Gastroesophageal sphincter (tissue), 4 donors: ENCODE measurements around the gene HOXA5. TPM values are rescaled to one million over a fixed set of nuclear protein-coding genes. Genes with fewer than 3 reads are reported as not detected.

Experiments
- ATAC-seq: fragments of 150-250 bp; one replicate; pipeline ENCODE4 v1.9.1; 2016; ENCODE audit warnings: mild to moderate bottlenecking, moderate library complexity
- H3K27ac ChIP-seq, 4 donors: fragments of 200-600 bp; sonication (generic) in 3 of 4; 1 replicate in 3 of 4; 2 replicates in 1 of 4; pipeline ENCODE4 v1.5.1; 2016 to 2019
- H3K27me3 ChIP-seq: fragments of 200-600 bp; sonication (generic); one replicate; pipeline ENCODE4 v1.5.1; 2019
- H3K36me3 ChIP-seq, 2 donors: fragments of 200-600 bp; sonication (generic); one replicate each; pipeline ENCODE4 v1.5.1; 2019; ENCODE audit warnings: control low read depth in 1 of 2
- H3K4me1 ChIP-seq, 3 donors: fragments of 200-600 bp; sonication (generic); 1 replicate in 2 of 3; 2 replicates in 1 of 3; pipeline ENCODE4 v1.5.1; 2016 to 2019; ENCODE audit warnings: control low read depth in 2 of 3
- H3K4me3 ChIP-seq, 2 donors: fragments of 200-600 bp; sonication (generic); one replicate each; pipeline ENCODE4 v1.5.1; 2019; ENCODE audit warnings: mild to moderate bottlenecking in 1 of 2, moderate library complexity in 1 of 2
- H3K9me3 ChIP-seq, 3 donors: fragments of 200-600 bp; sonication (generic); one replicate each; pipeline ENCODE4 v1.5.1; 2017 to 2019; ENCODE audit warnings: control low read depth in 2 of 3
- EP300 ChIP-seq: sonication (generic); formaldehyde crosslinking; IDR thresholded peaks from one replicate; pipeline ENCODE4 v1.6.1; 2017; ENCODE audit warnings: antibody characterized with exemption, mild to moderate bottlenecking
- POLR2A ChIP-seq, 2 donors: fragments of 450-650 bp; IDR thresholded peaks; one replicate each; pipeline ENCODE4 v1.6.1; 2017; ENCODE audit warnings: antibody characterized with exemption in 2 of 2, mild to moderate bottlenecking in 2 of 2, moderate library complexity in 1 of 2
- POLR2AphosphoS5 ChIP-seq: sonication (generic); formaldehyde crosslinking; IDR thresholded peaks from one replicate; pipeline ENCODE4 v1.6.1; 2017; ENCODE audit warnings: antibody characterized with exemption
- WGBS, 2 donors: methylation state at CpG; one replicate each; pipeline ENCODE4 v1.1.5; 2018; ENCODE audit warnings: low coverage in 1 of 2; 5-methylcytosine and 5-hydroxymethylcytosine counted together
- total RNA-seq, 4 donors: library from RNA; depleted of rRNA; stranded (reverse); fragments of >200 nt; gene quantifications; one replicate each; pipeline ENCODE4 v1.1.0, GENCODE V29; 2016
- TF ChIP-seq, protein P1 (sequence below), 4 experiments: fragments of 200-600 bp in 2 of 4; fragments of 450-650 bp in 2 of 4; sonication (generic) in 1 of 4; IDR thresholded peaks; one replicate each; pipeline ENCODE4 v1.5.1; 2017 to 2019; ENCODE audit warnings: antibody characterized with exemption in 4 of 4, mild to moderate bottlenecking in 2 of 4, moderate library complexity in 2 of 4

HOXA5 gene
- total RNA-seq, 4 donors from 2014 or later: 11.0 to 34.6 (median 29.3) TPM

DNA sequence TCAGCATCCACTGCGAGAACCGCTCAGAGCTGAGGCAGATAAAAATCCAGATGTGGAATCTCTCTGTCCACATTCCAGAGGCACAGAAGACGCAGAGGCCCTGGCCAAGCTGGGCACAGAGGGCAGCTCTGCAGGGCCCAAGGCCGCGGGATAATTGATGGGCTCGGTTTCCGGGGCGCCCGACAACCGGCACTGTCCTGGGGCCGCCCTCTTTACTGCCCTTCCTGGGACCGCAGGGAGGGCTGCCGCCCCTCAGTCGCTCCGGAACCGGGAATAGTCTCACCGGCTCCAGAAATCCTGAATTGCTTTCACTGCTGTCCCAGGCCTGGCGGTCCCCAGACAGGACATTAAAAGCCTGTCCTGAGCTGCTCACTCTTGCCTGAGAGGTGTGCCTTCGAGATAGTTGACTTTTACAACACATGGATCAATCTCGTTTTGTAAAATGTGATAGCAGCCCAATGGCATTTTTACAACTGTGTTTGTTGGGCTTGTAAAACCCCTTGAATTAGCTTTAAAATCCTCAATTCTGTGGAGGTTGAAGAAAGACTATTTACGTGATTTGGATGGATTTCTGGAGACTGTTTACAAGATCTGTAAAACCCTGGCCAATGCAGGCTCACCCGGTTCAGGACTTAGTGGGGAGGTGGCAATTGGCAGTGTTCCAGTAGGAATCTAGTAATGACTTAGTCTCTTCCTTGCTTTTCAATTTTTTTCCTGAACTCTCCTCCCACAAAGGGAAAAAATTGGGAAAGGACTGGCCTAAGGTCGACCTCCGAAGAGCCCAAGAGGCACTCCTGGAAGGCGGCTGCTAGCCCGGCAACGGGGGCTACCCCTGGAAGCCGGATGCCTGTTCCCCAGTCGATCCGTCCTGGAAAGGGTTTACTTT is 5.5 kb upstream of the HOXA5 start:
- peaks cover 62% of the 10 kb centered on the region for H3K27me3 ChIP-seq
- peaks cover 0 to 48% (median 11%) of the 10 kb centered on the region in 3 donors for H3K4me1 ChIP-seq
- H3K36me3 ChIP-seq: no peaks in the 10 kb centered on the region
- peak overlapping the region in 2 of 4 donors; percentile 24 to 99 for H3K27ac ChIP-seq
- H3K4me3 ChIP-seq: peak overlapping the region in 1 of 2 donors; percentile 43
- H3K9me3 ChIP-seq: no peaks in the 10 kb centered on the region
- ATAC-seq: no peak
- WGBS, 2 donors: 66 to 73% methylated on average over 8 to 19 of the region's 30 CpGs
- TF ChIP-seq POLR2AphosphoS5 (peak; percentile 22), POLR2A (IDR thresholded peaks at IDR 0.05) (no peak), EP300 (no peak)
- TF ChIP-seq, protein P1, sequence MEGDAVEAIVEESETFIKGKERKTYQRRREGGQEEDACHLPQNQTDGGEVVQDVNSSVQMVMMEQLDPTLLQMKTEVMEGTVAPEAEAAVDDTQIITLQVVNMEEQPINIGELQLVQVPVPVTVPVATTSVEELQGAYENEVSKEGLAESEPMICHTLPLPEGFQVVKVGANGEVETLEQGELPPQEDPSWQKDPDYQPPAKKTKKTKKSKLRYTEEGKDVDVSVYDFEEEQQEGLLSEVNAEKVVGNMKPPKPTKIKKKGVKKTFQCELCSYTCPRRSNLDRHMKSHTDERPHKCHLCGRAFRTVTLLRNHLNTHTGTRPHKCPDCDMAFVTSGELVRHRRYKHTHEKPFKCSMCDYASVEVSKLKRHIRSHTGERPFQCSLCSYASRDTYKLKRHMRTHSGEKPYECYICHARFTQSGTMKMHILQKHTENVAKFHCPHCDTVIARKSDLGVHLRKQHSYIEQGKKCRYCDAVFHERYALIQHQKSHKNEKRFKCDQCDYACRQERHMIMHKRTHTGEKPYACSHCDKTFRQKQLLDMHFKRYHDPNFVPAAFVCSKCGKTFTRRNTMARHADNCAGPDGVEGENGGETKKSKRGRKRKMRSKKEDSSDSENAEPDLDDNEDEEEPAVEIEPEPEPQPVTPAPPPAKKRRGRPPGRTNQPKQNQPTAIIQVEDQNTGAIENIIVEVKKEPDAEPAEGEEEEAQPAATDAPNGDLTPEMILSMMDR (IDR thresholded peaks at IDR 0.05): no peak

DNA sequence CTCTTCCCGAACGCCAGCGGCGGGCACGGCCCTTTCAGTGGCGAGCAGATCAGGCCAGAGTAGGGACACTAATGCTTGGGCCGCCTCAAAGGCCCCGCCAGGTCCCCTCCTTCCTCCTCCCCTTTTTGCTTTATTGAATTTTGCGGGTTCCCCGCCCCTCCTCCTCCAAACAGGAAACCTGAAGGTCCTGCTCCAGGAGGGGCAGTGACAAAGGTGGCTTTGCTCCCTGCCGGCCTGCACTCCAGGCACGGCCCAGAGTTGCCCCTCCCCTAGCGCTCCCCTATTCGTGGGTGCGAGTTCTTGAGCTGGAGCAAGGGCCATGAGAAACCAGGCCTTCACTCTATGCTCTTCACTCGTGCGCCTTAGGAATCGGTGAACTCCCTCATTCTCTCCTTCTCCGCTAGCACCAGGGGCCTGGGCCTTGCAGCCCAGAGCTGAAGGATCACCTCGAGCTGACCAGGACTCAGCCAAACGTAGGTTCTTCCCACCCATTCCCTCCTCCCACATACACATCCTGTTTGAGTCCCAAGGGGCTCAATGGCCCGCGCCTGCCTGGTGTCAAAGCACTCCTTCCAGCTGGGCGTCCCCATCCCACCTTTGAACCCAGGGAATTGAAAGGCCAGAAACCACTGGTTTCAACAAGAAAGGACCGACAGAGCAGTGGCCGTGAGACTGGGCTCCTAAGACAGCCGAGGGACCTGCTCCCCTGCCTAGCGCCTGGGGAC is 4.7 kb upstream of the HOXA5 start:
- no peaks in the 10 kb centered on the region for H3K36me3 ChIP-seq
- peak overlapping the region in 3 of 4 donors; percentile 32 to 99 (median 36) for H3K27ac ChIP-seq
- H3K4me1 ChIP-seq: peaks cover 0 to 52% (median 11%) of the 10 kb centered on the region in 3 donors

DNA sequence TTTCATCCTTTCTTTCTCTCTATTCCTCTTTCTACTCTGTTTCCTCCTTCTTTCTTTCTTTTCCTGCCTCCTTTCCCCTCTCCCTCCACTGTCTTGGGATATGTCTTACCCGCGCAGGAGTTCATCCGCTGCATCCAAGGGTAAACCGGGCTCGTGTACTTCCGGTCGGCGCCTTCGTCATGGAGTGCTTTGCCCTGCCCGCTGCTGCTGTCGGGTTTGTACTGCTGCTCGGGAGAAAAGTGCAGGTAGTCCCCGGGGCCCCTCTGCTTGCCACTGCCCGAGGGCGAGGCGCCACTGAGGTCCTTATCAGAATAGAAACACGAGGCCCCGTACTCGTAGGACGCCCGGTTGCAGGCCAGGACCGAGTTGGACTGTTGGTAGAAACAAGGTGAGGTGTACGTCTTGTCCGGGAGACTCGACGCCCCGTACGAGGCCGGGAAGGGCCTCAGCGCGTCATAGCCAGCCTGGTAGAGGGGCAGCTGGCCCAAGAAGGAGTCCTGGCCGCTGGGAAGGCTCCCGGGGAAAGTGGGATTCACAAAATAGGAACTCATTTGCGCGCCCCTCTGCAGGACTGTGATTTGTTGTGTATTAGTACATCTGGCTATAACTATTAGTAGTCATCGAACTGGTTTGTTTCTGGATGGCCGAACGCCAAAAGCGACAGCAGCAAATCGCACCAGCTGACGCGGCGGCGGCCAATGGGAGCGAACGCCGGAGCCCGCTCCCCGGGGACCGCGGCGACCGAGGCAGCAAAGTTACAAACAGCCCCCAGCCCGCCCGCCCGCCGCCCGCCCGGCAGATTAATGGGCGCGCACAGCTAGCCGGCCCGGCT is 3.9 kb upstream of the HOXA5 start, which contains the start of gene HOXA6:
Gene HOXA6 (minus strand): TSS at position 576 of the 832 bp plus-strand sequence. CDS start 25 bp downstream, at position 551.
- H3K27me3 ChIP-seq: peaks cover 46% of the 10 kb centered on the region

More for the DNA sequence above, 4.7 kb upstream of the HOXA5 start:
- Histone ChIP-seq H3K27me3 (peaks cover 54% of the 10 kb centered on the region), H3K4me3 (peak overlapping the region; percentile 2 to 43), H3K9me3 (no peaks in the 10 kb centered on the region)
- TF ChIP-seq POLR2A (IDR thresholded peaks at IDR 0.05) (no peak), EP300 (no peak), POLR2AphosphoS5 (no peak)
- TF ChIP-seq, protein P1 (IDR thresholded peaks at IDR 0.05): no peak
- no peak for ATAC-seq
- WGBS, 2 donors: 67% methylated on average over 6 of the region's 28 CpGs; no CpG with 5 or more reads in 1 of the 2 donors

DNA sequence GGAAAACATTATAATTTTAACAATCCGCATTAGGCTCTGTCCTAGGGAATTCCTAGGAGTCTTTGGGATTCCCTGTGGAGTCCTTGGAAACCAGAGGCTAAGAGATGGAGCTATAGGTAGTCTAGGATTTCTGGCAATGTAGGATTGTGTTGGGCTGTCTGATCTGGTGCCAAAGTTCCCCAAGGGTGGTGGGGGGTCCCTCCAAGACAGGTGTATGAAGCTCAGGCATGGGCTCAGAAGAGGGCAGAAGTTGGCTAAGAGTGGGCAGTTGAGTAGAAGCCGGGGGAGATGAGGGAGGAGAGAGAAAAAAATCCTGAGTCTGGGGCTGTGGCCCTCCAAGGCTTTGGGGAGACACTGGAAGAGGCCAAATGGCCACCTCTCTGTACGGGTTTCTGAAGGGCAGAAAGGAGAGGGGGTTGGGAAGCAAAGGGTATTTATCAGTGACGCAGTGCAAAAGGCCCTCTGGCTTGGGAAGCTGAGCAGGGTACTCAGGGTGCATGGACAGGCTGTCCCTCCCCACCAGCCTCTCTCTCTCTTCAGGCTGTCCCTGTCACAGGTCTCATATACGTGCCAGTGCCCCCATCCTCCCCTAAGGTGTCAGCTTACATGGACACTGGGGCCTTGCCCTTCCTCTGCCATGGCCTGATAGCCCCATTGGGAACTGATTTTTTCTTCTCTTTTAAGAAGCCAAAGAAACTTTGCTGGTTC is 3.2 kb upstream of the HOXA5 start:
- Histone ChIP-seq H3K4me1 (peaks cover 0 to 40% (median 11%) of the 10 kb centered on the region in 3 donors), H3K9me3 (no peaks in the 10 kb centered on the region), H3K27ac (peak overlapping the region in 1 of 4 donors; percentile 99), H3K27me3 (peaks cover 39% of the 10 kb centered on the region), H3K4me3 (no peak overlapping the region), H3K36me3 (no peaks in the 10 kb centered on the region)
- WGBS, 2 donors: 83 to 92% methylated on average over 4 to 5 of the region's 5 CpGs
- no peak for TF ChIP-seq POLR2AphosphoS5
- ATAC-seq: no peak

More for the DNA sequence above, 3.9 kb upstream of the HOXA5 start, which contains the start of gene HOXA6:
- H3K9me3 ChIP-seq: no peaks in the 10 kb centered on the region
- peak within 1 kb of the TSS in 3 of 4 donors; percentile 32 to 99 (median 36) for H3K27ac ChIP-seq
- TF ChIP-seq POLR2AphosphoS5 (peak; percentile 46), EP300 (no peak)
- ATAC-seq: no peak
- WGBS, 2 donors: 33 to 77% methylated on average over 1 to 13 of the region's 63 CpGs
- no peaks in the 10 kb centered on the region for H3K36me3 ChIP-seq
- peak within 1 kb of the TSS; percentile 2 to 43 for H3K4me3 ChIP-seq
- peaks cover 0 to 47% (median 11%) of the 10 kb centered on the region in 3 donors for H3K4me1 ChIP-seq

DNA sequence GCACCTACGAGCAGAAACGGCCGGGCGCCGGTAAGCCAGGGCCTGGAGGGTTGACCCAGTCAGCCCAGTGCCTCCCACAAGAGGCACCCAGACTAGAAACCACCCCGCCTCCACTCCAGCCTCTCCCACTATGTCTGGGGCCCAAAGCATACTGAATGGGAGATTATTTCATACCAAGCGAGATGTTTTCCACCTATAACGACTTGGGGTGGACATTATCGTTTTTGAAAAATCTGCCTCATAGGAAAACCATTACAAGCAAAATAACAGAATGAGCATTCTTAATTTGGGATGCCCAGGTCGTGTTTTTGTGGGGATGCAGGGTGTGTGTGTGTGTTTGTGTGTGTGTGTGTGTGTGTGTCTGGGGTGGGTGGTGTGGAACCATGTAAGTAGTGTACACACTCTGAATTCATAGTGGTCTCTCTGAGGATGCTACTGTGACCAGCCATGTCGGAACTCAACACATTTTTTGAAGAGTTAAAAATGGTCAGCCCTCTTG is 2.5 kb upstream of the HOXA5 start:
- 86 to 100% methylated on average over 6 to 10 of the region's 11 CpGs for WGBS, 2 donors
- peak overlapping the region in 2 of 4 donors; percentile 70 to 99 for H3K27ac ChIP-seq

More for the DNA sequence above, 2.5 kb upstream of the HOXA5 start:
- peaks cover 32% of the 10 kb centered on the region for H3K27me3 ChIP-seq
- TF ChIP-seq POLR2A (IDR thresholded peaks at IDR 0.05): no peak
- TF ChIP-seq EP300: no peak
- TF ChIP-seq, protein P1 (IDR thresholded peaks at IDR 0.05): no peak
- no peak for TF ChIP-seq POLR2AphosphoS5
- H3K4me1 ChIP-seq: peaks cover 0 to 40% (median 6%) of the 10 kb centered on the region in 3 donors
- H3K4me3 ChIP-seq: peak overlapping the region in 1 of 2 donors; percentile 94
- ATAC-seq: no peak
- H3K36me3 ChIP-seq: no peaks in the 10 kb centered on the region
- no peaks in the 10 kb centered on the region for H3K9me3 ChIP-seq
